T-helper 2 cell (primary cell): ENCODE data around the gene AQP6.
A peak's percentile ranks its signal among the peaks of the same experiment; 100 is the strongest.

Source experiments
- DNase-seq, 5 experiments: peaks; one replicate each; pipeline versions ENCODE4 v3.0.0 to v3.0.0-alpha.2; 2012 to 2022

AQP6 gene

GRCh38 chr12:49943625-49943960 is 29.2 kb upstream of the AQP6 start:
- no peak for DNase-seq

- DNase-seq = no peak
These were observed 28.7 kb upstream of the AQP6 start for GRCh38 chr12:49944046-49944445.

- DNase-seq = no peak
These were observed 28.0 kb upstream of the AQP6 start for GRCh38 chr12:49944718-49945117.

- DNase-seq = peak; percentile 52 to 86 (median 61)
These were observed 27.2 kb upstream of the AQP6 start for GRCh38 chr12:49945394-49946080.

- no peak for DNase-seq
These were observed 26.7 kb upstream of the AQP6 start for GRCh38 chr12:49946086-49946485.

- no peak for DNase-seq
These were observed 26.2 kb upstream of the AQP6 start for GRCh38 chr12:49946497-49946896.

- no peak for DNase-seq
These were observed 25.0 kb upstream of the AQP6 start for GRCh38 chr12:49947593-49948226.

GRCh38 chr12:49948866-49949845 is 23.6 kb upstream of the AQP6 start:
- no peak for DNase-seq

- no peak for DNase-seq
These were observed 22.9 kb upstream of the AQP6 start for GRCh38 chr12:49949866-49950265.

- DNase-seq = no peak
These were observed 22.2 kb upstream of the AQP6 start, which contains the start of gene AQP2 for GRCh38 chr12:49950273-49951251. Gene AQP2, plus strand, starts transcription at chr12:49950737. Its CDS starts 94 bp downstream, at chr12:49950831.

GRCh38 chr12:49951411-49952240 is 21.1 kb upstream of the AQP6 start:
- no peak for DNase-seq

- no peak for DNase-seq
These were observed 20.2 kb upstream of the AQP6 start for GRCh38 chr12:49952391-49953055.

- no peak for DNase-seq
These were observed 19.6 kb upstream of the AQP6 start for GRCh38 chr12:49953151-49953550.

GRCh38 chr12:49953961-49954846 is 18.5 kb upstream of the AQP6 start:
- no peak for DNase-seq

- no peak for DNase-seq
These were observed 17.6 kb upstream of the AQP6 start for GRCh38 chr12:49954863-49955830.

GRCh38 chr12:49955899-49956662 is 16.7 kb upstream of the AQP6 start:
- DNase-seq = no peak
